HG03469 (cell line): ENCODE measurements around the gene PRSS36.
"Not testable (repeated sequence)": the region's sequence is repeated elsewhere in the genome, so short reads cannot be mapped to it uniquely, and the experiment has no call there.

Experiments
- ATAC-seq: cut with Tn5 transposase; IDR thresholded peaks from one replicate; pipeline ENCODE4 v1.9.1; 2021; ENCODE audit warnings: mild to moderate bottlenecking, moderate library complexity, moderate number of reproducible peaks; ENCODE audit not compliant: unreplicated experiment

Gene PRSS36

DNA sequence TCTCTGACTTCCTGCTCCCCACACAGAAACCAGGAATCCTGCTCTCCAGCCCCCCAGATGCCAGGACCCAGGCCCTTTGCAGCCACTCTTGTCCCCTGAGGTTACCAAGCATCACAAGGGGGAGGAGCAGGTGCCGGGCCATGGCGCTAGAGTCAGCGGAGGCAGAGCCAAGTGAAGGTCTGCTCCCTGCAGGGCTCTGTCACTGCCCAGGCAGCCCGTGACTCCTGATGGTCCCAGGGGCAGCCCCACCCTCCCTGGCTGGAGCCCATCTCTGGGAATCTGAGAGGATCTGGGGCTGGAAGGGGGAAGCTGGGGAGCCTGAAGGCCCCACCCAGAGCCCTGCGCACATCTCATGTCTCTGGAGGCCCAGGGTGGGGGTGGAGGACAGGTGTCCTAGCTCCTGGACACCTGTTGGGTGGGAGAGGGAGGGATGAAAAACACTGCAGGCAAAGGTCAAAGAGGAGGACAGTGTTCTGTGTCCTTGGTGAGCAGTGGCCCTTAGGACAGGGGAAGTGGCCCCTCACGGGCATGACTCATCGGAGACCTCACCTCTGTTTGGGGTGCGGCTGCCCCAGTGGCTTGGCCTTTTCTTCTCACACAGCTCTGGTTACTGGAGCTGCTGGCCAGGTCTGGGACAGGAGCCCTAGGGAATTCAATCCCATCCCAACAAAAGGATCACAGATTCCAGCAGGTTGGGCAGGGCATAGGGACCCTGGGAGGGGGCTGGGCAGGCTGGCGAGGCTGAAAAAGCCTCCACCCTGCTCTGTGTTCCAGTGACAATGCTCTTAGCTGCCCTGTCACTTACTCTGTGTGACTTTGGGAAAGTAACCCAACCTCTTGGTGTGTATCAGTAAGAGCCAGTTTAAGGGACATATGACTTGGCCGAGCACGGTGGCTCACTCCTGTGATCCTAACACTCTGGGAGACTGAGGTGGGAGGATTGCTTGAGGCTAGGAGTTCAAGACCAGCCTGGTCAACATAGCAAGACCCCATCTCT is at the start of gene PRSS36:
Gene PRSS36, minus strand, starts transcription at position 173 of the 997 bp plus-strand sequence. Its CDS starts 31 bp downstream, at position 142.
- no peak for ATAC-seq

- ATAC-seq: no peak
These were observed 49.7 kb upstream of the PRSS36 start for GRCh38 chr16:31199430-31200041.

- no peak for ATAC-seq
These were observed 48.5 kb upstream of the PRSS36 start for GRCh38 chr16:31198207-31198882.

GRCh38 chr16:31196324-31197088 is 46.6 kb upstream of the PRSS36 start:
- ATAC-seq: no peak

DNA sequence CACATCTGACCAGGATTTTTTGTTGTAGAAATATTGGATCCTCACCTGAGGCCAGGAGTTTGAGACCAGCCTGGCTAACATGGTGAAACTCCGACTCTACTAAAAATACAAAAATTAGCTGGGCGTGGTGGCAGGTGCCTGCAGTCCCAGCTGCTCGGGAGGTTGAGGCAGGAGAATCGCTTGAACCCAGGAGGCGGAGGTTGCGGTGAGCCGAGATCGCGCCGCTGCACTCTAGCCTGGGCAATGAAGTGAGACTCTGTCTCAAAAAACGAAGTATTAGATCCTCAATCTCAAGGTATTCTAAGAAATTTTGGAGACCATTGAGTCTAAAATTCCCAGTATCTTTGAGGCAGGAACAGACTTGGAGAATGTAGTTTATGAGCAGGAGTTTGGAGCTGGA is 46.0 kb upstream of the PRSS36 start:
- not testable (repeated sequence) for ATAC-seq

DNA sequence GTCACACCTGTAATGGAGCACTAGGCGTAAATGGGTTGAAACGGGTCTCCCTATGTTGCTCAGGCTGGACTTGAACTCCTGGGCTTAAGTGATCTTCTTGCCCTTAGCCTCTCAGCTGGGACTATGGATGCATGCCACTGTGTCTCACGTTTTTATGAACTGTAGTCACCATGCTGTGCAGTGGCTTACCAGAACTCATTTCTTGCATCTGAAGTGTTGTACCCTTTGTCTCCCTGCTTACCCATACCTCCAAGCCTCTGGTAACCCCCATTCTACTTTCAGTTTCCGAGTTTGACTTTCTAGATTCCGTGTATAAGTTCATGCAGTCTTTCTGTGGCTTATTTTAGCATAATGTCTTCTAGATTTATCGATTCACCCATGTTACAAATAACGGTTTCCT is 45.0 kb upstream of the PRSS36 start:
- ATAC-seq: no peak

GRCh38 chr16:31193874-31194273 is 44.0 kb upstream of the PRSS36 start:
- no peak for ATAC-seq

GRCh38 chr16:31192856-31193642 is 43.2 kb upstream of the PRSS36 start:
- ATAC-seq: no peak

- ATAC-seq: no peak
These were observed 42.0 kb upstream of the PRSS36 start for GRCh38 chr16:31191697-31192428.

DNA sequence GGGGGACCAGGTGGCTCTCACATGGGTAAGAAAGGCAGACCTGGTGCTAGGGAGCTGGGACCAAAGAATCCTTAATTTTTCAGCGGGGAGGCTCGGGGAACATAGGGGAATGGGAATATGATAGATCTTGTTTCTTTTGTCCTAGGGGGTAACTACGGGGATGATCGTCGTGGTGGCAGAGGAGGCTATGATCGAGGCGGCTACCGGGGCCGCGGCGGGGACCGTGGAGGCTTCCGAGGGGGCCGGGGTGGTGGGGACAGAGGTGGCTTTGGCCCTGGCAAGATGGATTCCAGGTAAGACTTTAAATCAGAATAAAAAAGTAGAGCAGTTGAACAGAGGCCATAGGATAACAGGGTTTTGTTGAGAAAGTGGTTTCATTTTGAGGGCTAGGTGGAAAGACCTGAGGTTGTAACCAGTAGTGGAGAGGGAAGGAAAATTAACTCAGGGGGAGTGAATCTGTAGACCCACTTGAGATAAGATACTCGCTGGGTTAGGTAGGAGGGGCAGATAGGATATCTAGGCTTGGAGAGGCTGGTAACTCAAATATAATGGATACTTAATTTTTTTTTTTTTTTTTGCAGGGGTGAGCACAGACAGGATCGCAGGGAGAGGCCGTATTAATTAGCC is 41.1 kb upstream of the PRSS36 start:
- ATAC-seq: no peak

DNA sequence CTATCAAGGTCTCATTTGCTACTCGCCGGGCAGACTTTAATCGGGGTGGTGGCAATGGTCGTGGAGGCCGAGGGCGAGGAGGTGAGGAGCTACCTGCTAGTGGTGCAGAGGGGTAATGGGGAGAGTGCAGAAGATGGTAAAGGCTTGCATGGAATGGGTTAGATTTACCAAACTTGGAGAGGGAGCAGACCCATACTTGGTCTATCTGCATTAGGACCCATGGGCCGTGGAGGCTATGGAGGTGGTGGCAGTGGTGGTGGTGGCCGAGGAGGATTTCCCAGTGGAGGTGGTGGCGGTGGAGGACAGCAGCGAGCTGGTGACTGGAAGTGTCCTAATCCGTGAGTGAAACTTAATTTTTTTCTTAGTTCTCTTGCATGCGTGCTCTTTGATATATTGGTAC is 40.2 kb upstream of the PRSS36 start:
- ATAC-seq: no peak

- no peak for ATAC-seq
These were observed 39.5 kb upstream of the PRSS36 start for GRCh38 chr16:31189412-31189778.

DNA sequence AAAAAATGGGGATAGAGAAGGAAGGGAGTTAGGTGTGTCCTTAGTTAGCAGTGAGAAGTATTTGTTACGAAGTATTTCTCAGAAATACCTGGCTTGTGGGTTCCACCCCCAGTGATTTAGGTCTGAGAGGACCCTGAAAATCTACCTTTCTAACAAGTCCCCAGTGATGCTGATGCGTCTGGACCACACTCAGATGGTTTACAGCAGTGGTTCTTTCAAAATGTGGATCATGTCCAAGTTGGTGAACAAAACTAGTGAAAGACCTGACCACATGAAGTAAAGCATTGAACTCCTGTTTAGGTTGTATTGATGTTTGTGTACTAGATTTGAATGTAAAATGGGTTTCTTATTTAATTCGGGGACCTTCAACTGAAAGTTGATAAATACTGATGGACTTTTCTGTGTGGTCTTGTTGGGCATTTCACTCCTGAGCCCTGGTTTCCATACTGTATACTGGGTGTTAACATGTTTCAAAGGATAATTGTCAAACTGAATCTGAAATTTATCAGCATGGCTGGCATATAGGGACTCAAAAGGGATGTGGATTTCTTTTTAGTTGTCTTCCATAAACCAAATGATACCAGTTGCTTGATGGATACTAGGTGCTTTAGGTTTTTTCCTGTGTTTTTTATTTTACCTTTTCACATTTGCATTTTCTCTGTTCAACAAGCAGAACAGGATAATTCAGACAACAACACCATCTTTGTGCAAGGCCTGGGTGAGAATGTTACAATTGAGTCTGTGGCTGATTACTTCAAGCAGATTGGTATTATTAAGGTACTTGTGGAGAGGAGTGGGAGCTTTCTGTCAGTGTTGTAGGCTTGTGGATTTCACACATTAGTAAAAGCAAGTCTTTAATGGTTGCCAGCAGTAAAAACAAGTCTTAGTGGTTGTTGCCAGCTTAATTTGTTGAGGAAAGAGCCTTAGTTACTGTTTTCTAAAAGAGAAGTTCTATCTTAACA is 38.9 kb upstream of the PRSS36 start:
- ATAC-seq: no peak

DNA sequence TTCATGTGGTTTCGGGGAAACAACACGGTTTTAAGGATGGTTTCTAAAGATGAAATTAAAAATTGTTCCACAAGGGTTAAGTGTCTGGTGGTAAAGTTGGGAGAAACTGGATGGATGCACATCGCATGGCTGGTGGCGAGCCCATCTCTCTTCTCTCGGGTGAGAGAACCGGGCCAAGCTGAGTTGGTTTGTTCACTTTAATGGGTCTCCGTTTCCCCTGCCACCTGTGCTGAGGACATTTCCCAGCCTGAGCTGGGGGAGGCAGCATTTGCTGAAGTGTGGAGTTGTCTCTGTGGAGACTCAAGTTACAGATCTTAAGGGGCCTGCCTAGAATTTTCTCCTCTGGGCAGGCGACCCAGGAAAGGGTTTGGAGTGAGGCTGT is 37.9 kb upstream of the PRSS36 start:
- no peak for ATAC-seq

DNA sequence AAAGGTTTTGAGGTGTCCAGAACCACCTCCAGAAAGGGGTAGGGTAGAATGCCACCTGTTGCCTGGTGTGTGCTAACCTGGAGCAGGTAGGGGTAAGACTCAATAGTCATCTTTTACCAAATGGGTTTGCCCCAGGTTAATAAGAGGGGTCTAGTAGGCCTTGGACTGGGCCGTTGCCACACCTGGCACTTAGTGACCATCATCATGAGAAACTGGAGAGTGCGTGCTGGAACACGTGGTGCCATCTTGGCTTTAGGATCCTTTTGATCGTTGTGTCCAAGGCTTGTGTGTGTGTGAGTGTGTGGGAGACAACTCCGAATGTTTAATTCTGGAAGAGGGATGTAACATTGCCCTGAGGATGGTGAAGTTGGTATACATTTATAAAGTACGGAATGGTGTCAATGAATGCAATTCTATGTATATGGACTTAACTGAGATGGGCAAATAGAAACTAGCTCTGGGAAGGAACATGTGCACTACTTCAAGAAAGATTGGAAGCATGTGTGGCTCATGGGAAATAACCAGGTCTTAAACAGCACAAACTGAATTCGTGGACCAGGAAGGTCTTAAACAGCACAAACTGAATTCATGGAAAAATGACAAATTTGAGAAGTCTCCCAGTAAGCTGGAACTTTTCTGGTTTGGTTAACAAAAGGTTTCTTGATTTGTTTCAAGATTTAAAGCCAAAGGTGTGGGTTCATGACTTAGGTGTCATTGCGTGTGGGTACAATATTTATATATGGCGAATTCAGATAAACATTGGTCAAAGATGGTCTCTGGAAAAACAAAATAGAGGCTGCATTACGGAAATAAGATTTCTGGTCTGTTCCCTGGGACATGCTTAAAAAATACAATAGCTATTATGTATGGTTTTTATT is 37.3 kb upstream of the PRSS36 start:
- ATAC-seq: no peak

- no peak for ATAC-seq
These were observed 36.3 kb upstream of the PRSS36 start for GRCh38 chr16:31186176-31186575.

DNA sequence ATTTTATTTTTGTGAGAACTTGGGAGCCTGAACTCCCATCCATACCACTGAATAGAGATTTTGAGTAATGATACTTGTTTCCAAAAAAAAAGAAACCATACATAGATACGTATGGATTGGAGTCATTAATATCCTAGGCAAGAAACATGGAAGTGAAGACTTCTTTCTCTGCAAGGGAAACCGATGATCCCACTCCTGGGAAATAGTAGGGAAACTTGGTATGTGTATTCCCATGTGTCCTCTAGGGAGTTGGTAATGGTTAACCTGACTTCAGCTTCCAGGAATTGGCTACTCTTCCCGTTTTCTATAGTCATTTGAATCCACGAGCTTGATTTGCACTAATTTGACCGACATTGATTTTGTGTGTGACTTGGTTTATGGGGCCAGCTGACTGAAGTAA is 35.5 kb upstream of the PRSS36 start:
- no peak for ATAC-seq
